ENCODE results near the gene NEIL3.

DNA sequence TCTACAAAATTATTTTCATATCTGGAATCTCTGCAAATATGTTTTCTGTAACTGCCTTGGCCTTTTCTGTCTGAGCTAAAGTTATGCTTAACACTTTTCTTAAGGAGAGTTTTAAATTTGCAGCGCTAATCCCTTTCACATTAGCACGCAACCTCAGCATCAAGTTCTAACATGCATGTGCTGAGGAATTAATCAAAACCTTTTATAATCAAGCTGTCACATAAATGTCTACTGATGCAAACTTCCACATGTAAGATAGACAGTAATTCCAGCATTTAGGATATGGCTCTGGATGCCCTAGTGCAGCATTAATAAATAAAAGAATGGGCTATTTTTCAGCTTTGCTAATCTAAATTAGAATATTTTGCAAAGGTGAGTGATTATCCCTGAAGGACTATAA lies 17.5 kb upstream of the NEIL3 start:
- TF ChIP-seq, protein P1, sequence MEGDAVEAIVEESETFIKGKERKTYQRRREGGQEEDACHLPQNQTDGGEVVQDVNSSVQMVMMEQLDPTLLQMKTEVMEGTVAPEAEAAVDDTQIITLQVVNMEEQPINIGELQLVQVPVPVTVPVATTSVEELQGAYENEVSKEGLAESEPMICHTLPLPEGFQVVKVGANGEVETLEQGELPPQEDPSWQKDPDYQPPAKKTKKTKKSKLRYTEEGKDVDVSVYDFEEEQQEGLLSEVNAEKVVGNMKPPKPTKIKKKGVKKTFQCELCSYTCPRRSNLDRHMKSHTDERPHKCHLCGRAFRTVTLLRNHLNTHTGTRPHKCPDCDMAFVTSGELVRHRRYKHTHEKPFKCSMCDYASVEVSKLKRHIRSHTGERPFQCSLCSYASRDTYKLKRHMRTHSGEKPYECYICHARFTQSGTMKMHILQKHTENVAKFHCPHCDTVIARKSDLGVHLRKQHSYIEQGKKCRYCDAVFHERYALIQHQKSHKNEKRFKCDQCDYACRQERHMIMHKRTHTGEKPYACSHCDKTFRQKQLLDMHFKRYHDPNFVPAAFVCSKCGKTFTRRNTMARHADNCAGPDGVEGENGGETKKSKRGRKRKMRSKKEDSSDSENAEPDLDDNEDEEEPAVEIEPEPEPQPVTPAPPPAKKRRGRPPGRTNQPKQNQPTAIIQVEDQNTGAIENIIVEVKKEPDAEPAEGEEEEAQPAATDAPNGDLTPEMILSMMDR (IDR thresholded peaks at IDR 0.05): no peak
- TF ChIP-seq EZH2 (IDR thresholded peaks at IDR 0.05; ENCODE audit: borderline replicate concordance, insufficient read depth, low read depth, low read length, poor library complexity, severe bottlenecking): no peak
